Stimulated activated effector memory CD8-positive, alpha-beta T cell treated with anti-CD3 and anti-CD28 coated beads, Interleukin-12 subunit alpha, Interleukin-12 subunit beta, amount 100 ng/mL, for 72 hours (primary cell): ENCODE results near the gene CCDC87.
"Not testable (repeated sequence)": the region's sequence is repeated elsewhere in the genome, so short reads cannot be mapped to it uniquely, and the experiment has no call there.

ENCODE experiments used
- ATAC-seq: fragments of 150-1000 bp; cut with Tn5 transposase; 2 replicates; pipeline ENCODE4 v1.10.0; 2021
- DNase-seq, 2 donors: peaks; one replicate each; pipeline ENCODE4 v3.0.0; 2021 to 2022; ENCODE audit warnings: low spot score in 2 of 2
- H3K27ac Mint-ChIP-seq: one replicate; pipeline ENCODE4 v1.8.0; 2022; ENCODE audit warnings: mild to moderate bottlenecking, mixed read lengths
- H3K36me3 Mint-ChIP-seq: one replicate; pipeline ENCODE4 v1.8.0; 2022; ENCODE audit warnings: mild to moderate bottlenecking, mixed read lengths
- H3K4me1 Mint-ChIP-seq: one replicate; pipeline ENCODE4 v1.8.0; 2022; ENCODE audit warnings: mixed read lengths
- H3K4me3 Mint-ChIP-seq: one replicate; pipeline ENCODE4 v1.8.0; 2022; ENCODE audit warnings: mild to moderate bottlenecking, mixed read lengths
- H3K9me3 Mint-ChIP-seq: one replicate; pipeline ENCODE4 v1.8.0; 2022; ENCODE audit warnings: mixed read lengths

The CCDC87 gene

GRCh38 chr11:66543263-66544107, 49.4 kb downstream of the CCDC87 start:
- Mint-ChIP-seq H3K27ac (peak overlapping the region; percentile 90), H3K4me3 (peak overlapping the region; percentile 82), H3K9me3 (no peaks in the 10 kb centered on the region), H3K36me3 (peaks cover 38% of the 10 kb centered on the region), H3K4me1 (peaks cover 49% of the 10 kb centered on the region)
- DNase-seq (peak; percentile 38 to 79), ATAC-seq (peak; percentile 60)

GRCh38 chr11:66542362-66542761, 50.5 kb downstream of the CCDC87 start:
- ATAC-seq, result no peak
- Mint-ChIP-seq H3K36me3 (peaks cover 48% of the 10 kb centered on the region), H3K4me1 (peaks cover 49% of the 10 kb centered on the region), H3K9me3 (no peaks in the 10 kb centered on the region), H3K27ac (peak overlapping the region; percentile 90), H3K4me3 (peak overlapping the region; percentile 82)
- no peak for DNase-seq

- H3K4me1 Mint-ChIP-seq, result peaks cover 48% of the 10 kb centered on the region
- DNase-seq (no peak), ATAC-seq (no peak)
- H3K27ac Mint-ChIP-seq, result peak overlapping the region; percentile 90
- peaks cover 52% of the 10 kb centered on the region for H3K36me3 Mint-ChIP-seq
- H3K4me3 Mint-ChIP-seq, result peak overlapping the region; percentile 82
- no peaks in the 10 kb centered on the region for H3K9me3 Mint-ChIP-seq
Measured at GRCh38 chr11:66541892-66542291, 51.0 kb downstream of the CCDC87 start.

GRCh38 chr11:66540598-66540997, 52.3 kb downstream of the CCDC87 start:
- not testable (repeated sequence) for ATAC-seq, H3K4me3 Mint-ChIP-seq, DNase-seq, H3K27ac Mint-ChIP-seq, H3K9me3 Mint-ChIP-seq
- Mint-ChIP-seq H3K4me1 (peaks cover 41% of the 10 kb centered on the region), H3K36me3 (peaks cover 65% of the 10 kb centered on the region)
